MM.1S (cell line): ENCODE measurements around the gene SMIM35.
A peak's percentile ranks its signal among the peaks of the same experiment; 100 is the strongest.

ENCODE experiments used
- DNase-seq: peaks from one replicate; pipeline ENCODE4 v3.0.0-alpha.2; 2015
- H2AFZ ChIP-seq: fragments of 300-600 bp; sonication (generic); 2 replicates; pipeline ENCODE4 v1.6.0; 2016; ENCODE audit warnings: antibody characterized with exemption, low read length
- H3F3A ChIP-seq: fragments of 300-600 bp; sonication (generic); 2 replicates; pipeline ENCODE4 v1.6.1; 2016; ENCODE audit warnings: mild to moderate bottlenecking, antibody characterized with exemption, low read length, moderate library complexity, mixed read lengths; ENCODE audit not compliant: insufficient read depth
- H3K27ac ChIP-seq: fragments of 300-600 bp; sonication (generic); 2 replicates; pipeline ENCODE4 v1.5.1; 2016; ENCODE audit warnings: mild to moderate bottlenecking, low read length
- H3K27me3 ChIP-seq: fragments of 300-600 bp; sonication (generic); replicated peaks from 2 replicates; pipeline ENCODE4 v1.6.0; 2016; ENCODE audit warnings: low read length; ENCODE audit not compliant: insufficient read depth
- H3K36me3 ChIP-seq: fragments of 300-600 bp; sonication (generic); replicated peaks from 2 replicates; pipeline ENCODE4 v1.6.1; 2016; ENCODE audit warnings: mild to moderate bottlenecking, low read length, mixed read lengths; ENCODE audit not compliant: insufficient read depth
- H3K4me1 ChIP-seq: fragments of 300-600 bp; sonication (generic); 2 replicates; pipeline ENCODE4 v1.6.1; 2016; ENCODE audit warnings: low read length, mixed read lengths
- H3K4me2 ChIP-seq: fragments of 300-600 bp; sonication (generic); 2 replicates; pipeline ENCODE4 v1.6.0; 2016; ENCODE audit warnings: low read depth, low read length
- H3K4me3 ChIP-seq: fragments of 300-600 bp; sonication (generic); 2 replicates; pipeline ENCODE4 v1.5.1; 2016; ENCODE audit warnings: low read length, mixed read lengths
- H3K79me2 ChIP-seq: fragments of 300-600 bp; sonication (generic); 2 replicates; pipeline ENCODE4 v1.6.1; 2016; ENCODE audit warnings: mixed run types, low read length, mixed read lengths
- H3K9ac ChIP-seq: fragments of 300-600 bp; sonication (generic); 2 replicates; pipeline ENCODE4 v1.6.1; 2016; ENCODE audit warnings: low read length, mixed read lengths
- H3K9me2 ChIP-seq: fragments of 300-600 bp; sonication (generic); replicated peaks from 2 replicates; pipeline ENCODE4 v1.6.1; 2016; ENCODE audit warnings: mild to moderate bottlenecking, low read length, mixed read lengths; ENCODE audit not compliant: insufficient read depth
- H3K9me3 ChIP-seq: fragments of 300-600 bp; sonication (generic); replicated peaks from 2 replicates; pipeline ENCODE4 v1.6.1; 2016; ENCODE audit warnings: mild to moderate bottlenecking, low read length, mixed read lengths; ENCODE audit not compliant: insufficient read depth
- H4K20me1 ChIP-seq: fragments of 300-600 bp; sonication (generic); 2 replicates; pipeline ENCODE4 v1.6.1; 2016; ENCODE audit warnings: mild to moderate bottlenecking, low read length, moderate library complexity, mixed read lengths; ENCODE audit not compliant: insufficient read depth
- CTCF ChIP-seq: fragments of 300-600 bp; sonication (generic); IDR thresholded peaks from 2 replicates; pipeline ENCODE4 v1.5.1; 2016; ENCODE audit warnings: antibody characterized with exemption, low read length, mixed read lengths
- EZH2 ChIP-seq: fragments of 300-600 bp; sonication (generic); optimal IDR thresholded peaks from 2 replicates; pipeline ENCODE3; 2017; ENCODE audit warnings: low read depth, mild to moderate bottlenecking, antibody characterized with exemption, low read length, mixed read lengths
- EZH2phosphoT487 ChIP-seq: fragments of 300-600 bp; sonication (generic); IDR thresholded peaks from 2 replicates; pipeline ENCODE4 v1.6.1; 2018; ENCODE audit warnings: antibody characterized with exemption, low read length

The SMIM35 gene

GRCh38 chr11:117992136-117992535 is 94.6 kb downstream of the SMIM35 start:
- 0 out of 2 replicates have a peak overlapping the region, but pooled peaks have one; percentile 19 for H3K4me2 ChIP-seq
- no peaks in the 10 kb centered on the region for H3K9me3 ChIP-seq
- TF ChIP-seq EZH2 = no peak
- 0 out of 2 replicates have a peak, but pooled peaks cover 2% of the 10 kb centered on the region for H4K20me1 ChIP-seq
- H3K4me3 ChIP-seq = no peak overlapping the region
- H3K9me2 ChIP-seq = no peaks in the 10 kb centered on the region
- peaks cover 69% of the 10 kb centered on the region for H3K79me2 ChIP-seq
- H3K36me3 ChIP-seq = peaks cover 47% of the 10 kb centered on the region
- peaks cover 7% of the 10 kb centered on the region for H3F3A ChIP-seq
- H3K27me3 ChIP-seq = no peaks in the 10 kb centered on the region
- no peak overlapping the region for H3K27ac ChIP-seq
- no peak overlapping the region for H3K9ac ChIP-seq
- no peak overlapping the region for H2AFZ ChIP-seq
- peaks cover 44% of the 10 kb centered on the region for H3K4me1 ChIP-seq
- peak; percentile 34 for DNase-seq

GRCh38 chr11:117989351-117990102 is 97.2 kb downstream of the SMIM35 start:
- no peaks in the 10 kb centered on the region for H3K27me3 ChIP-seq
- no peak for DNase-seq

GRCh38 chr11:117986981-117987574 is 99.7 kb downstream of the SMIM35 start:
- DNase-seq = peak; percentile 98
- Histone ChIP-seq H3K27ac (peak overlapping the region; percentile 98), H3K4me2 (peak overlapping the region; percentile 98), H3K27me3 (no peaks in the 10 kb centered on the region), H3K79me2 (peaks cover 51% of the 10 kb centered on the region), H4K20me1 (no peaks in the 10 kb centered on the region), H3K9me3 (no peaks in the 10 kb centered on the region), H3F3A (peaks cover 15% of the 10 kb centered on the region), H3K4me3 (peak overlapping the region; percentile 73), H3K4me1 (peaks cover 34% of the 10 kb centered on the region), H3K9me2 (no peaks in the 10 kb centered on the region), H2AFZ (no peak overlapping the region), H3K9ac (peak overlapping the region; percentile 91), H3K36me3 (peaks cover 18% of the 10 kb centered on the region)
- no peak for TF ChIP-seq CTCF
- TF ChIP-seq EZH2 = no peak
- TF ChIP-seq EZH2phosphoT487 = no peak

More at GRCh38 chr11:117989351-117990102, 97.2 kb downstream of the SMIM35 start:
- Histone ChIP-seq H2AFZ (no peak overlapping the region), H3K27ac (no peak overlapping the region), H4K20me1 (0 out of 2 replicates have a peak, but pooled peaks cover 2% of the 10 kb centered on the region), H3F3A (peaks cover 15% of the 10 kb centered on the region), H3K36me3 (peaks cover 37% of the 10 kb centered on the region), H3K9me2 (no peaks in the 10 kb centered on the region), H3K4me2 (no peak overlapping the region; the same call in 1 of the 2 replicates), H3K4me1 (peaks cover 44% of the 10 kb centered on the region), H3K9ac (no peak overlapping the region), H3K9me3 (no peaks in the 10 kb centered on the region), H3K4me3 (no peak overlapping the region), H3K79me2 (peaks cover 74% of the 10 kb centered on the region)
- no peak for TF ChIP-seq EZH2phosphoT487
- no peak for TF ChIP-seq CTCF
- TF ChIP-seq EZH2 = no peak
